T-helper 17 cell (primary cell): ENCODE data around the gene WNT10A. TPM values are rescaled to one million over a fixed set of nuclear protein-coding genes. Genes with fewer than 3 reads are reported as not detected.

ENCODE experiments used
- ATAC-seq: fragments of 150-1000 bp; cut with Tn5 transposase; 2 replicates; pipeline ENCODE4 v1.10.0; 2021; ENCODE audit warnings: mild to moderate bottlenecking, moderate library complexity
- DNase-seq, 3 donors: peaks; one replicate each; pipeline versions ENCODE4 v3.0.0 to v3.0.0-alpha.2; 2020 to 2021
- H3K9me3 ChIP-seq: one replicate; pipeline ENCODE4 v1.7.0; 2013; ENCODE audit warnings: low read length, mild to moderate bottlenecking; ENCODE audit not compliant: control insufficient read depth, poor library complexity, severe bottlenecking
- H3K27ac Mint-ChIP-seq: one replicate; pipeline ENCODE4 v1.8.0; 2022; ENCODE audit warnings: mild to moderate bottlenecking, moderate library complexity, mixed read lengths
- H3K27me3 Mint-ChIP-seq: one replicate; pipeline ENCODE4 v1.8.0; 2022; ENCODE audit warnings: mixed read lengths
- H3K36me3 Mint-ChIP-seq: one replicate; pipeline ENCODE4 v1.8.0; 2022; ENCODE audit warnings: low read depth, mixed read lengths
- H3K4me1 Mint-ChIP-seq: one replicate; pipeline ENCODE4 v1.8.0; 2022; ENCODE audit warnings: mild to moderate bottlenecking, mixed read lengths
- H3K4me3 Mint-ChIP-seq: one replicate; pipeline ENCODE4 v1.8.0; 2022; ENCODE audit warnings: mild to moderate bottlenecking, moderate library complexity, mixed read lengths
- total RNA-seq, 4 donors: library from RNA in 2 of 4; stranded (reverse) in 2 of 4; gene quantifications; one replicate each; pipeline ENCODE4 v1.2.3 and lab custom pipeline; 2022 to 2026

The WNT10A gene
- total RNA-seq, 2 donors from 2014 or later, result 5.5 to 14.4 TPM

GRCh38 chr2:218883491-218884490, 3.1 kb downstream of the WNT10A start:
- H3K4me3 Mint-ChIP-seq, result peak overlapping the region; percentile 72
- ATAC-seq, result peak; percentile 20

GRCh38 chr2:218884519-218884918, 3.9 kb downstream of the WNT10A start:
- no peaks in the 10 kb centered on the region for H3K9me3 ChIP-seq
- Mint-ChIP-seq H3K4me3 (peak overlapping the region; percentile 72), H3K4me1 (peaks cover 61% of the 10 kb centered on the region), H3K27ac (peak overlapping the region; percentile 82), H3K36me3 (no peaks in the 10 kb centered on the region), H3K27me3 (no peaks in the 10 kb centered on the region)
- DNase-seq (no peak), ATAC-seq (no peak)

More at GRCh38 chr2:218883491-218884490, 3.1 kb downstream of the WNT10A start:
- H3K9me3 ChIP-seq, result no peaks in the 10 kb centered on the region
- peak; percentile 42 to 50 (median 47) for DNase-seq
- H3K36me3 Mint-ChIP-seq, result no peaks in the 10 kb centered on the region
- H3K4me1 Mint-ChIP-seq, result peaks cover 65% of the 10 kb centered on the region
- peak overlapping the region; percentile 94 for H3K27ac Mint-ChIP-seq
- no peaks in the 10 kb centered on the region for H3K27me3 Mint-ChIP-seq

- Mint-ChIP-seq H3K27ac (peak overlapping the region; percentile 41), H3K36me3 (no peaks in the 10 kb centered on the region), H3K4me3 (peak overlapping the region; percentile 50), H3K27me3 (no peaks in the 10 kb centered on the region), H3K4me1 (peaks cover 52% of the 10 kb centered on the region)
- ATAC-seq, result no peak
- H3K9me3 ChIP-seq, result no peaks in the 10 kb centered on the region
- DNase-seq, result no peak
Measured at GRCh38 chr2:218885981-218886947, 5.6 kb downstream of the WNT10A start.

GRCh38 chr2:218887079-218887478, 6.4 kb downstream of the WNT10A start:
- H3K9me3 ChIP-seq, result no peaks in the 10 kb centered on the region
- no peak overlapping the region for H3K4me3 Mint-ChIP-seq
- H3K27ac Mint-ChIP-seq, result peak overlapping the region; percentile 8
- ATAC-seq (no peak), DNase-seq (no peak)
- no peaks in the 10 kb centered on the region for H3K36me3 Mint-ChIP-seq
- H3K4me1 Mint-ChIP-seq, result peaks cover 51% of the 10 kb centered on the region
- no peaks in the 10 kb centered on the region for H3K27me3 Mint-ChIP-seq

- ATAC-seq (no peak), DNase-seq (no peak)
- no peaks in the 10 kb centered on the region for H3K27me3 Mint-ChIP-seq
- peaks cover 46% of the 10 kb centered on the region for H3K4me1 Mint-ChIP-seq
- H3K9me3 ChIP-seq, result no peaks in the 10 kb centered on the region
- H3K27ac Mint-ChIP-seq, result no peak overlapping the region
- no peaks in the 10 kb centered on the region for H3K36me3 Mint-ChIP-seq
- H3K4me3 Mint-ChIP-seq, result no peak overlapping the region
Measured at GRCh38 chr2:218888341-218888740, 7.7 kb downstream of the WNT10A start.

GRCh38 chr2:218889937-218890336, 9.3 kb downstream of the WNT10A start:
- no peaks in the 10 kb centered on the region for H3K36me3 Mint-ChIP-seq
- ATAC-seq (no peak), DNase-seq (no peak)
- peak overlapping the region; percentile 100 for H3K27ac Mint-ChIP-seq
- no peaks in the 10 kb centered on the region for H3K27me3 Mint-ChIP-seq
- peaks cover 52% of the 10 kb centered on the region for H3K4me1 Mint-ChIP-seq
- no peaks in the 10 kb centered on the region for H3K9me3 ChIP-seq
- no peak overlapping the region for H3K4me3 Mint-ChIP-seq

GRCh38 chr2:218890369-218890768, 9.7 kb downstream of the WNT10A start:
- H3K4me3 Mint-ChIP-seq, result no peak overlapping the region
- H3K27me3 Mint-ChIP-seq, result no peaks in the 10 kb centered on the region
- ATAC-seq (no peak), DNase-seq (no peak)
- no peaks in the 10 kb centered on the region for H3K9me3 ChIP-seq
- peaks cover 52% of the 10 kb centered on the region for H3K4me1 Mint-ChIP-seq
- H3K36me3 Mint-ChIP-seq, result no peaks in the 10 kb centered on the region
- H3K27ac Mint-ChIP-seq, result peak overlapping the region; percentile 100

- Mint-ChIP-seq H3K27ac (peak overlapping the region; percentile 100), H3K4me1 (peaks cover 55% of the 10 kb centered on the region), H3K27me3 (no peaks in the 10 kb centered on the region), H3K36me3 (no peaks in the 10 kb centered on the region), H3K4me3 (peak overlapping the region; percentile 86)
- DNase-seq (no peak), ATAC-seq (no peak)
- H3K9me3 ChIP-seq, result no peaks in the 10 kb centered on the region
Measured at GRCh38 chr2:218891275-218892135, 10.9 kb downstream of the WNT10A start.

GRCh38 chr2:218892693-218893348, 12.2 kb downstream of the WNT10A start:
- peaks cover 47% of the 10 kb centered on the region for H3K4me1 Mint-ChIP-seq
- peak; percentile 81 to 86 (median 84) for DNase-seq

GRCh38 chr2:218893349-218894150, 12.9 kb downstream of the WNT10A start:
- H3K27me3 Mint-ChIP-seq, result no peaks in the 10 kb centered on the region
- no peaks in the 10 kb centered on the region for H3K36me3 Mint-ChIP-seq
- no peak for DNase-seq
- no peaks in the 10 kb centered on the region for H3K9me3 ChIP-seq
- no peak for ATAC-seq
- H3K27ac Mint-ChIP-seq, result peak overlapping the region; percentile 100
- peaks cover 52% of the 10 kb centered on the region for H3K4me1 Mint-ChIP-seq
- peak overlapping the region; percentile 86 for H3K4me3 Mint-ChIP-seq

More at GRCh38 chr2:218892693-218893348, 12.2 kb downstream of the WNT10A start:
- H3K9me3 ChIP-seq, result no peaks in the 10 kb centered on the region
- H3K36me3 Mint-ChIP-seq, result no peaks in the 10 kb centered on the region
- peak; percentile 68 for ATAC-seq
- no peaks in the 10 kb centered on the region for H3K27me3 Mint-ChIP-seq
- H3K4me3 Mint-ChIP-seq, result peak overlapping the region; percentile 86
- peak overlapping the region; percentile 100 for H3K27ac Mint-ChIP-seq

- H3K9me3 ChIP-seq, result no peaks in the 10 kb centered on the region
- no peaks in the 10 kb centered on the region for H3K36me3 Mint-ChIP-seq
- peak overlapping the region; percentile 86 for H3K4me3 Mint-ChIP-seq
- H3K4me1 Mint-ChIP-seq, result peaks cover 54% of the 10 kb centered on the region
- ATAC-seq (no peak), DNase-seq (no peak)
- no peaks in the 10 kb centered on the region for H3K27me3 Mint-ChIP-seq
- H3K27ac Mint-ChIP-seq, result peak overlapping the region; percentile 100
Measured at GRCh38 chr2:218894151-218894879, 13.7 kb downstream of the WNT10A start.
